C4-2B (cell line): Measurements from ENCODE around the gene ANTXRL.

Experiments used
- CTCF ChIP-seq: fragments of 450-650 bp; conservative IDR thresholded peaks from 2 replicates; pipeline ENCODE4 v1.5.1; 2017; ENCODE audit warnings: mild to moderate bottlenecking
- ZFX ChIP-seq: fragments of 450-650 bp; IDR thresholded peaks from 2 replicates; pipeline ENCODE4 v1.6.1; 2017

- TF ChIP-seq CTCF (no peak), ZFX (no peak)
These were observed 22.5 kb upstream of the ANTXRL start for GRCh38 chr10:46264336-46264735.
